Fibroblast of the aortic adventitia (primary cell): Measurements from ENCODE around the gene MMAA. TPM values are rescaled to one million over a fixed set of nuclear protein-coding genes. Genes with fewer than 3 reads are reported as not detected.

Experiments used
- DNase-seq: peaks from one replicate; pipeline ENCODE4 v3.0.0-alpha.2; 2010; ENCODE audit warnings: low read depth
- H3K4me3 ChIP-seq: 2 replicates; pipeline ENCODE4 v1.5.1; 2011; ENCODE audit warnings: low read depth, mild to moderate bottlenecking, control low read depth, low read length, moderate library complexity
- total RNA-seq: library from RNA; depleted of rRNA; stranded (reverse); fragments of >200 nt; gene quantifications from 2 replicates; pipeline ENCODE4 v1.2.3, GENCODE V29; 2012; ENCODE audit warnings: low replicate concordance
- TF ChIP-seq, protein P1 (sequence below): IDR thresholded peaks from 2 replicates; pipeline ENCODE4 v1.5.1; 2011; ENCODE audit warnings: mild to moderate bottlenecking, low read length, control low read depth, inconsistent platforms; ENCODE audit not compliant: insufficient read depth

MMAA gene
- total RNA-seq, 1 donor, result 9.2 TPM

DNA sequence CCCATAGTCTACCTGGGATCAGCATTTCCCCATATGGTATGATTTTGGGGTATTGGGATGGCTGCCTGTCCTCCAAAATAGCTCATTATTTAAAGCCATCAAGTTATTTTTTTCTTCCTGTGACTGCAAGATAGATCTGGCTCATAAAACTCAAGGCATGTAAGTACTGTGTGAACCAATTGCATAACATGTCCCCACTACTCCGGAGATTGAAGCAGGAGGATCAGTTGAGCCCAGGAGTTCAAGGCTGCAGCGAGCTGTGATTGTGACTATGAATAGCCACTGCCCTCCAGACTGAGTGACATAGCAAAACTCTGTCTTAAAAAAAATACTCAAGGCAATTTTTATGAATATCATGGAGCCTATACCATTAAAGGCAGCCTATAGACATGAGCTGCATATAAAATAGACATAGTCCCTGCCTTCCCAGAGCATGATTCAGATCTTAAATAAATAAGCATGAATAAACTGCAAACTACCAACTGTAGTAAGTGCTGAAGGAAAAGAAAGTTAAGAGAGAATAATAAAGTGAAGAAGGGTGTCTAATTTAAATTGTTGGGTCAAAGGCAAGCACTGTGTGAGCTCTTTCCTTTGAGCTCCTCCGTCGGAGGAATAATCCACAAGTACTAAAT, 16.9 kb upstream of the MMAA start:
- H3K4me3 ChIP-seq, result no peak overlapping the region
- no peak for DNase-seq
- TF ChIP-seq, protein P1, sequence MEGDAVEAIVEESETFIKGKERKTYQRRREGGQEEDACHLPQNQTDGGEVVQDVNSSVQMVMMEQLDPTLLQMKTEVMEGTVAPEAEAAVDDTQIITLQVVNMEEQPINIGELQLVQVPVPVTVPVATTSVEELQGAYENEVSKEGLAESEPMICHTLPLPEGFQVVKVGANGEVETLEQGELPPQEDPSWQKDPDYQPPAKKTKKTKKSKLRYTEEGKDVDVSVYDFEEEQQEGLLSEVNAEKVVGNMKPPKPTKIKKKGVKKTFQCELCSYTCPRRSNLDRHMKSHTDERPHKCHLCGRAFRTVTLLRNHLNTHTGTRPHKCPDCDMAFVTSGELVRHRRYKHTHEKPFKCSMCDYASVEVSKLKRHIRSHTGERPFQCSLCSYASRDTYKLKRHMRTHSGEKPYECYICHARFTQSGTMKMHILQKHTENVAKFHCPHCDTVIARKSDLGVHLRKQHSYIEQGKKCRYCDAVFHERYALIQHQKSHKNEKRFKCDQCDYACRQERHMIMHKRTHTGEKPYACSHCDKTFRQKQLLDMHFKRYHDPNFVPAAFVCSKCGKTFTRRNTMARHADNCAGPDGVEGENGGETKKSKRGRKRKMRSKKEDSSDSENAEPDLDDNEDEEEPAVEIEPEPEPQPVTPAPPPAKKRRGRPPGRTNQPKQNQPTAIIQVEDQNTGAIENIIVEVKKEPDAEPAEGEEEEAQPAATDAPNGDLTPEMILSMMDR, result no peak

DNA sequence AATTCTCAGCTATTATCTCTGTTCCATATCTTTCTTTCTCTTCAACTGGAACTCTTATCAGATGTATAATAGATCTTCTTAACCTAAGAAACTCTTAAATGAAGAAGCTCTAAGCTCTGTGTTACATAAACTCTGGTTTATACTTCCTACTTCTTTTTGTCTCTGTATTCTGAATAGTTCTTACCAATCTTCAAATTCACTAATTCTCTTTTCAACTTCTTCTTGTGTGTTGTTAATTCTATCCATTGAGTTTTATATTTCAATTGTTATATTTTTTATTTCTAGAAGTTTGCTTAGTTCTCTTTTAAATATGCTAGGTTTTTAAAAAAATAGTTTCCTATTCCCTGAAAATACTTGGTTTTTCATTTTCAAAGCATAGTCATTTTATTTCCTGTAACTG, 13.2 kb upstream of the MMAA start:
- no peak overlapping the region for H3K4me3 ChIP-seq
- TF ChIP-seq, protein P1, result no peak

DNA sequence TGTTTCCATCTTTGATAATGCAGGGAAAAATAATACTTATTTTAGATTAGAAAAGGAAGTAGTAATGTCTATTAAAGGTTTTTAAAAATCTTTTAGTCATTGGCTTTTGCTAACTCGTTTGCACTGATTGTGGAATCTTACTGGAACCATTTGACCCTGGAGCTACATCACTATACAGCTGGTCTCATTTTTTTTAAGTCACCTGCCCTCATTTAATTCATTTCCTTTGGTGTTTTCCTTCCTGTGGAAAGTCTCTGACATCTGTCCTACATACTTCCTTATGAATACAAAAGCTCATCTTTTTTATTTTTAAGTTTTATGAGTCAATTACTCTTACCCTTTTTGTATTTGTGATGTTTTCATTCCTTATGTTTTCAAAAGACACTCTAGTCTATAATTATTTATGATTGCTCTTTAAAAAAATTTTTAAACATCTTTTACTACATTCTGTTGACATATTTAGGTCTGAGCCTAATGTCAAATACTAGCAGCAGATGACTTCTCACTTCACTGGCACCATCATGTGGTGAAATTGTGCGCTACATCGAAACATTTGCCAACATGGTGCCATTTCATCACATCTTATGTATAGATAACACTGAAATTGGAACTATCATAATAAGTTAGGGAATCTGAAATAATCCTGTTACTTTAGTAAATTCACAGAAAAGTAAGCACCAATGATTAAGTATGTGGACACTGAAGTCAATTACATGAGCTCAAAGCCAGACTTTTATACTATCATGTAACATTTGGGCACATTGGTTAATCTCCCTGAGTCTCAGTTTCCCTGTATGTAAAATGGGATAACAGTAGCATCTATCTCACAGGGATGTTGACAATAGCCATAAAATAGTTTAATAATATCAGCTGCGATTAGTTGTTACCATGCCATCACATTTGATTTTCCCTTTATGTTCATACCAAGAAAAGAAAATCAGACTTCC, 9.4 kb upstream of the MMAA start:
- peak; percentile 87 for DNase-seq
- TF ChIP-seq, protein P1, result peak; percentile 83
- H3K4me3 ChIP-seq, result no peak overlapping the region

More for the DNA sequence above, 13.2 kb upstream of the MMAA start:
- no peak for DNase-seq

DNA sequence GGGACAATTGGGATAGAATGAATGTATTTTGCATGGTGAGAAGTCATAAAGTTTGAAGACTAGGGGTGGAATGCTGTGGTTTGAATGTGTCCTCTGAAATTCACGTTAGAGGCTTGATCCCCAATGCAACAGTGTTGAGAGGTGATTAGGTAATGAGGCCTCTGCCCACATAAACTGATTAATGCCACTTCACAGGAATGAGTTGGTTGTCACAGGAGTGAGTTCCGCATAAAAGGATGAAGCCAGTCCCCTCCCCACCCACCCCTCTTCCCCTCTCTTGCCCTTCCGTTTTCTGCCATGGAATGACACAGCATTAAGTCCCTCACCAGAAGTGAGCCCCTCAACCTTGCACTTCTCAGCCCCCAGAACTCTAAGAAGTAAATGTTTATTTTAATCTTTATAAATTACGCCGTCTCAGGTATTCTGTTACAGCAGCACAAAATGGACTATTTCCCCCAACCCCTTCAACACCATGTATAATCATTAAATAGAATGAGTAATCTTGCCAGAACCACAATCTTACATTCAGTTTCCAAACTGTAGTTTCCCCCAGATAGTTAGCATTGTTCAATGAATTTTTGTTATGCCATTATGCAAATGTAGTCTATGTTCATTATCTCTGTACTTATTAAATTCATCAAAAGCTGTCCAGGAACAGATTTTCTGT, 5.5 kb upstream of the MMAA start:
- DNase-seq, result no peak
- TF ChIP-seq, protein P1, result no peak
- H3K4me3 ChIP-seq, result no peak overlapping the region

DNA sequence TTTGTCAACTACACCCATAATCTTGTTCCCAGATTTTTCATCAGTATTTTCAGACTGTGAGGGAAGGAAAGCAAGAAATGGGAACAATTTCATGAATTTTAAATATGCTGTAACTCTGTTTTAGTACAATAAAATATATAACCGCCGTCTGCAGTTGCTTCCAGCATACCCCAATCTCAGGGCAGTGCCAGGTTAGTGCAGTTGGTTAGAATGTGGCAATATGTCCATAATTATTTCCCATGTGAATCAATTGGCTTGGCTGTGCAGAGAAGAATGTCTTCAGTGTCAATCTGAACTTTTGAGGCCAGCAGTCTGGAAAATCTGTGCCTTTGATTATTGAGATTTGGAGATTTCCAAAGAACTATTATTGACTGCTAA, 5.0 kb upstream of the MMAA start:
- TF ChIP-seq, protein P1, result no peak
- H3K4me3 ChIP-seq, result no peak overlapping the region
- no peak for DNase-seq

DNA sequence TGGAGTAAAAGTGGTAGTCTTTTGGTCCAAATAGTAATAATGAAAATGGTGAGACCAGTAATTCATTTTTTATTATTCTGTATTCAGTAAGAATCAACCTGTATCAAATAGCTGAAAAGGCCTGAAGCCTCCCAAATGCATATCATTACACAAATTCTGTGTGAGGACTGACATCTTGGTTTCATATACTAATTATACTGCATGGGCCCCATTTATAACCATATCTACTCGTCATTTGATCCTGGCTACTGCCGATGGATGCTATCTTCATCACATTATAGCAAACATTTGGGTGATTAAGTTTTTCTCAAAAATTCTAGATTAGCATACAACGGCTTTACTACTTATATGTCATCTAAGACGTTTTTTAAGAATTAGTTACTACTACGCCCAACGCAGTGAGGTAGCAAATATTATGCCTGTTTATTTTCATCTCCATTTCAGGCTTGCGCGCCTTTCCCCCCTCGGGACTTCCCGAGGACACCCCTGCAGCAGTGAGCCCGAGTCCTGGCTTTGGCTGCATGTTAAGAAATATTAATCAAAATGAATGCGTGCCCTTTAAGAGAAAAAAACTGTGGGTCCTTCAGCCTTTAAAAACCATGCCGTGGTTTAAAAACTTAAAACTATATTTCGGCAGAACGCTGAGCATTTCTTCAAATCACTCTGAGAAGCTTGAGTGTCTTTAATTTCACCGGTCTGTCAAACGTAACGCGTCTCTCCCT, 814 bp upstream of the MMAA start:
- DNase-seq, result no peak
- TF ChIP-seq, protein P1, result no peak
- peak overlapping the region; percentile 86 for H3K4me3 ChIP-seq
